GM21447 (cell line): ENCODE results near the gene FMO1.
"Not testable (repeated sequence)": the region's sequence is repeated elsewhere in the genome, so short reads cannot be mapped to it uniquely, and the experiment has no call there.

ENCODE experiments used
- ATAC-seq: cut with Tn5 transposase; IDR thresholded peaks from one replicate; pipeline ENCODE4 v1.9.1; 2021; ENCODE audit not compliant: unreplicated experiment

Gene FMO1

DNA sequence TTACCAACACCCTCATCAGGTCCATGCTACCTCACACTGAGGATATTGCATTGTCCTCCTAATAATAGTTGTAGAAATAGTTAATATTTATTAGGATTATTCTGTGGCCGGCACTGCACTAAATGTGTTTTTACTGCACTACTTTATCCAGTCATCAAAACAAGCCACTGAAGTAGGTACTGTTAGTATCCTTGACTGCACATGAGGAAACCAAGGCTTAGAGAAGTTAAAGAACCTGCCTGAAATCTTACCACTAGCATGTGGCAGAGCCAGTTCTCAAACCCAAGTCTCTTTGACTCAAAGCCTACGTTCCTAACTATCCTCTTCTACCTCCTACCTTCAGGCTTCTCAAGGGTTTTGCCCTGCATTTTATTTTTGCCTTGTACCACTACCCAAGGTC, 30.9 kb downstream of the FMO1 start:
- ATAC-seq, result no peak

DNA sequence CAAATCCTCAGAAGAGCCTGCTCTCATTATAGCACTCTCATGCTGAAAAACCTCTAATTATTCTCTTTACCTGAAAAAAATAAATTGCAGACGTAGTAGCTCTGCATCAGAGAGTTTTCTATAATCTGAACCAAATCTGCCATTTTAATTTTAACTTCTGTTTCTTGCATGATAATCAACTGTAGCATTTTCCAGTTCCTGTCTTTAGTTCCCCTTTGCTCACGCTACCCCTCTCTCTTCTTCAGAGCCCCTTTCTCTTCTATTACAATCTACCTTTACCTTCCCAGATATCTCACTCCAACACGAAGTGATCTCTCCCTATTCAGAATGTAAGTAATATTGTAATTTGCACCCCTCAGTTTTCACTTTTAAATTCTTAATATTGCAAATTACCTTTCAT, 31.4 kb downstream of the FMO1 start:
- ATAC-seq, result no peak

DNA sequence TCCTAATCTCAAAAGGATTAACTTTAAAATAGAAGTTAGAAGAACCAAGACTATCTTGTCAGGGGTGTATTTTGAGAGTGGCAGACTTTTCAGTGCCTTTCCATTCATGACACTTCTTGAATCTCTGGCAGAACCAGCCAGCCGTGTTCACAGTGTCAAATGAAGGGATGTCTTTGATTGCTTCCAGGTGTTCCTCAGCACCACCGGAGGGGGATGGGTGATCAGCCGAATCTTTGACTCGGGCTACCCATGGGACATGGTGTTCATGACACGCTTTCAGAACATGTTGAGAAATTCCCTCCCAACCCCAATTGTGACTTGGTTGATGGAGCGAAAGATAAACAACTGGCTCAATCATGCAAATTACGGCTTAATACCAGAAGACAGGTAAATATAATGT, 32.3 kb downstream of the FMO1 start:
- no peak for ATAC-seq

DNA sequence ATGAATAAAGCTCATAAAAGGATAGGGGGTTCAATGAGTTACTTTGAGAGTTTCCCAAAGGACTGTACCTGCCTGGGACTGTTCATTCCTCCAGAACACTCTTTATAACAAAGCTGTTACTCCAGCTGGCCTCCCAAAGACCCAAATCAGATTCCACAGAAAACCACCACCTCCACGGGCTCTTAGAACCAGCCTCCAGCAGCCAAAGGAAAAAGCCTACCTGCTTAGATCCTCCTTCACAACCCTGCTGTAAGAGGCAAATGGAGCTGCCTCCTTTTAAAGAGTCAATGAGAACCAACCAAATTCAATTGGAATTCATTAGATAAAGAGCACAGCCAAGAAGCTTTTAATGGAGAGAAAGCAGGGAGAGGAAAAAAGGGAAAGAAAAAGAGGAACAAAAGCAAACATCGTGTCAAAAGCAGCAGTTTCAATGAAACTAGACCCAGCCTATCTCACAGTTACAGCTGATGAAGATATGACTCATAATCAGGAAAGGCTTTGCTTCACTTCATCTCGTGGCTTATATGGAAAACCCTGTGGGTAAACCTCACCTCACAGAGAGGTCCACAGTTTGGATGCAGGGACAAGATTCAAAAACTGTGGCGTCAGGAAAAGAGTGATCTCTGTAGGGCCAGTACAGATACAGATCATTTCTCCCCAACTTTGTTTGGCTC, 37.9 kb downstream of the FMO1 start:
- ATAC-seq, result peak; percentile 74

DNA sequence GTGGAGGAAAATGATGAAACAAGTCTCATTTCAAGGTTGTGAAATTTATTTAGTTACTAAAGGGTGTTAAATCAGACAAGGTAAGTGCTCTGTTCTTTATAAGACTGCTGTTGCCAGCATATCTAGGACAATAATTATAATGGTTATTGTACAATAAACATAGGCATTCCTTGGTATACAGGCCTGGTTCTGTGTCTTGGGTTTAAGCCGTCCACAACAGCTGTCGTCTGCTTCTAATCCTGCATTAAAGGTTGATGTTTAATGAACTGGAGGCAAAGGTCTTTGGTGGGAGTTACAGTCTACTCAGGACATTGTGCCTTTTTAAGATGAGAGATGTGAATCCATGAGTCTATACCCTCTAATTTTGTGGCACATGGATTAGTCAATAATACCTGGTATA, 42.3 kb downstream of the FMO1 start:
- ATAC-seq, result no peak

DNA sequence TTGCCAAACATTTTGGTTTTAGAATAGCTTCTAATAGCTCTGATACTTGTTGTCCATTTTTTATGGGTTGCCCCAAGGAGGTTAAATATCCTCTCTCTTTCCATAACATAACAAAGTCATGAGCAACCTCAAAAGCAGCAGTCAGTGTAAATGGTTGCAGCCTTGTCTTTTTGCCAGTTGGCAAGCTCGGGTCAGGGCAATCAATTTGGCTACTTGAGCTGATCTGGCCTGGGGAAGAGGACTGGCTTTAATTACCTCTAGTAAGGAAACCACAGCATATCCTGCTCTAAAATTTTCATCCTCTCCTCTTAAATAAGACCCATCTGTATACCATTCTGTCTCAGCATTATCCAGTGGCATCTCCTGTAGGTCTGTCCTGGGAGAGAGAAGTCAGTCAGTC, 44.5 kb downstream of the FMO1 start:
- ATAC-seq, result no peak

DNA sequence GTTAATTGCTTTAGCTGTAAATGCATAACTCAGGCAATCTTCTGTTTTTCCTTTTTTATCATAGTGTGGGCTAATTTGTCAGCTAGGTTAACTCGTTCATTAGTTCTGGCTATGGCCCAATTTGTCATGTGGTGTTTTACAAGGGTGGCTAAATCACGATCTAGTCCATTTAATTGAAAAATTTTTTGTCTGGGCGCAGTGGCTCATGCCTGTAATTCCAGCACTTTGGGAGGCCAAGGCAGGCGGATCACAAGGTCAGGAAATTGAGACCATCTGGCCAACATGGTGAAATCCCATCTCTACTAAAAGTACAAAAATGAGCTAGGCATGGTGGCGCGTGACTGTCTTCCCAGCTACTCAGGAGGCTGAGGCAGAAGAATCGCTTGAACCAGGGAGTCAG, 47.1 kb downstream of the FMO1 start:
- not testable (repeated sequence) for ATAC-seq

DNA sequence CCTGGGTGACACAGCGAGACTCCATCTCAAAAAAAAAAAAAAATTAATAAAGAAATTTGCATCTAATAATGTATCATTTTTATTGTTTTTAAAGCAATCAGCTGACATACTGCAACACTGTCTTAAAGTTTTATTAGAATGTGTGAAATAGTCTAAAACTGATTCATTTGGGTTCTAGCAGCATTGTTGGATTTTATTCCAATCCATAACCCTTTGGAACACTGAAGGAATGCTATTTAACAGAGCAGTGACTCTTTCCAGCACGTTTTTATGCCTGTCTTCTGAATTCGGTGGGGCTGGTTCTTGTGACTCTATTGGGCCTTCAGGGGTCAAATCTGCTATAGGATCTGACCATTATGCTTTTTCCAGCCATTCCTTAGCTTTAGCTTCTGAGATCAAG, 47.5 kb downstream of the FMO1 start:
- no peak for ATAC-seq

DNA sequence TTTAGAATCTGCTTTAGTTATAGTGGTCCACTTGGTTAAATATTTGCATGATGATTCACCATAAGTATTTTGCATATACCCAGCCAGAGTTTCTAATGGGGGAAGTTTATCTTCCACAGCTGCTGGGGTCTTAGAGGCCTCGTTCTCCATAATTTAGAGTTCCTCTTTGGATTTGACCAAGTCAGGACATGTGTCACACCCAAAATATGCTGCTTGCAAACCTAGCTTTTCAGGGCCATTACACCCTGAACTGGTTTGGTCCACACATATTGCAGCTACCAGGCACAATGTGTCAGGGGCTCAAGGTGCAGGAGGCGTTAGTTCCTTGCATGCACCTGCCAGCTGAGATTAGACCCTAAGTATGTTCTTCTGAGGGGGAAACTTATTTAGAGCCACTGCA, 48.6 kb downstream of the FMO1 start:
- no peak for ATAC-seq

DNA sequence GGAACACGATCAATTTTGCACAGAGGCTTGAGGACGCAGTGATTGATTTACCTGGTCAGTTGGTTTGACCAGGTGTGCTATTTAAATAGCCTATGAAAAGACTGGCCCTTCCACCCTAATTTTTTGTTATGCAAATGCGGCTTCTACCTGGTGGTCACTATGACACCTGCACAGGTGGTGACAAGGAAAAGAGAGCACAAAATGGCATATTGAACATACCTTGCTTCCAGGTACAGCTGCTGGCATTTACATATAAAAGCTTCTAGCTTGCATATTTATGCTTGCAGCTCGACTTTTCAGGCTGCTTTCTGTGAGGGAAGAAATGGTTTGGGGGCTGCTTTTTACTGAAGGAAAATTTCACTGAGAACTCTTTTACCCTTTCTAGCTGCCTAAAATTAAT, 50.4 kb downstream of the FMO1 start:
- ATAC-seq, result no peak

DNA sequence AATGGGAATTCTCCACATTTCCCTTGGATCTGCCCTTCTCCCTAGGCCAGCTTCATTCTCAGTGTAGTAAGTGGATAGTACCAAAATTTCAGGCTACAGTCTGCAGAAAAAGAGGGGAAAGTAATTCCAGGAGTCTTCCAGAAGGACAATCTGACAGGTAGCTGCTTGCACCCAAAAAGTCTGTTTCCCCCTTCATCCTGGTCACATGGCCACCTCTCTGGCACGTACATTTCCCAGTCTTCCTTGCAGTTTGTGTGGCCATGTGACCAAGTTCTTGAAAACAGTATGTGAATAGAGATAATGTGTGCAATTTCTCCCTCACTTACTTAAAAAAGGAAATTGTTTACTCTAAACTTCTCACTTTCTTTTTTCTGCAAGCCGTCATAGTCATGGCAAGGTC, 51.0 kb downstream of the FMO1 start:
- no peak for ATAC-seq

DNA sequence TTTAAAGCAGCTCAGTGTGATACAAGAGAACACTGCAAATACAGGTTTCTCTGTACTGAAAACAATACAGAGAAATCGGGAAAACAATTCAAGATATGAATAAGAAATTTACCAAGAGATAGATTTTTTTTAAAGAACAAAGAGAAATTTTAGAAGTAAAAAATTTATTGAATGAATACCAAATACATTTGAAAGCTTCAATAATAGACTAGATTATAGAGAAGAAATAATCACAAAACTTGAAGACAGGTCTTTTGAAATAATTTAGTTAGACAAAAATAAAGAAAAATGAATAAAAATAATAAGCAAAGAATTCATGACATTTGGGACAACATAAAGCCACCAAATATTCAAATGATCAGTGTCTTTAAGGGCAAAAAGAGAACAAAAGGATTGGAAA, 52.1 kb downstream of the FMO1 start:
- ATAC-seq, result no peak

DNA sequence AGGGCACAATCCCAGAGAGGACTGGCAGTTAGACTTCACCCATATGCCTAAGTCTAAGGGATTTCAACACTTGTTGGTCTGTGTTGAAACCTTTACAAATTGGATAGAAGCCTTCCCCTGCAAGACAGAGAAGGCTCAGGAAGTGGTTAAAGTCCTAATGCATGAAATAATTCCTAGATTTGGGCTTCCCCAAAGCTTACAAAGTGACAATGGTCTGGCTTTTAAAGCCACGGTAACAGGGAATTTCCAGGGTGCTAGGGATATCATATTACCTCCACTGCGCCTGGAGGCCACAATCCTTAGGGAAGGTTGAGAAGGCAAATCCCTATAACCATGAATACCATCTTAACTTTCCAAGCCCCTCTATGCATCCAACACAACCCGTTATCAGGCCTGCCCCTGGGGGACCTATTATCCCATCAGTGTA, 62.4 kb downstream of the FMO1 start:
- no peak for ATAC-seq

DNA sequence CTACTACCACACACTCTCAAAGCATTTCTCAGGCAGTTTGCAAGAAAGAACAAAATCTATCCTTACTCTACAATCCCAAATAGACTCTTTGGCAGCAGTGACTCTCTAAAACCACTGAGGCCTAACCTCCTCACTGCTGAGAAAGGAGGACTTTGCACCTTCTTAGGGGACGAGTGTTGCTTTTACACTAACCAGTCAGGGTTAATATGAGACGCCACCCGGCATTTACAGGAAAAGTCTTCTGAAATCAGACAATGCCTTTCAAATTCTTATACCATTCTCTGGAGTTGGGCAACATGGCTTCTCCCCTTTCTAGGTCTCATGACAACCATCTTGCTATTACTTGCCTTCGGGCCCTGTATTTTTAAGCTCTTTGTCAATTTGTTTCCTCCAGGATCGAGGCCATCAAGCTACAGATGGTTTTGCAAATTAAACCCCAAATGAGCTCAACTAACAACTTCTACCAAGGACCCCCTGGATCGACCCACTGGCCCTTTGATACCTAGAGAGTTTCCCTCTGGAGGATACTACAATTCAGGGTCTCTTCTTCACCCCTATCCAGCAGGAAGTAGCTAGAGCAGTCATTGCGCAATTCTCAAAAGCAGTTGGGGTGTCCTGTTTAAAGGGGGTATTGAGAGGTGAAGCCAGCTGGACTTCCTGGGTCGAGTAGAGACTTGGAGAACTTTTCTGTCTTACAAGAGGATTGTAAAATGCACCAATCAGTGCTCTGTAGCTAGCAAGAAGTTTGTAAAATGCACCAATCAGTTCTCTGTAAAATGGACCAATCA, 63.7 kb downstream of the FMO1 start:
- no peak for ATAC-seq

DNA sequence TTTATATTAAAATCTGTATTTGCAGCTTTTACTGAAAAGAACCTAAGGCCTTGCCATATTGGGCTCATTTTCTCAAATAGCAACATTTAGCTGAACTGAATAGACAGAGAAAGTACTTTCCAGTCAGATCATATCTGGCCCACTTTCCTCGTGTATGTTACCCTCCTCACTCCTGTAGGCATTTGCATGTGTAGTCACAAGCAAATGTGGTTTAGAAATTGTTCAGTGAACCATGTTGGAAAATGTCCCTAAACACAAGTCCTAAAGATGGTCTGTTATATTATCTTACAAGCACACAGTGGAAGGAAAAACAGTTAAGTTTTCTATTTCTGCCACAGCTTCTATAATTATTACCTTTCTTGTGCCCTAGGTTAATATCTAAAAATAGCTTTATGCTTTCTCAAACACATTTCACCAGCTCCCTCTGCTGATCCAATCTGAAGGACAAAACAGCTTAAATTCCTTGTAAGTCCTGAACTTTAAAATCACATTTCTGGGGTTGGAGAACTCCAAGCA, 65.1 kb downstream of the FMO1 start:
- ATAC-seq, result peak; percentile 65

DNA sequence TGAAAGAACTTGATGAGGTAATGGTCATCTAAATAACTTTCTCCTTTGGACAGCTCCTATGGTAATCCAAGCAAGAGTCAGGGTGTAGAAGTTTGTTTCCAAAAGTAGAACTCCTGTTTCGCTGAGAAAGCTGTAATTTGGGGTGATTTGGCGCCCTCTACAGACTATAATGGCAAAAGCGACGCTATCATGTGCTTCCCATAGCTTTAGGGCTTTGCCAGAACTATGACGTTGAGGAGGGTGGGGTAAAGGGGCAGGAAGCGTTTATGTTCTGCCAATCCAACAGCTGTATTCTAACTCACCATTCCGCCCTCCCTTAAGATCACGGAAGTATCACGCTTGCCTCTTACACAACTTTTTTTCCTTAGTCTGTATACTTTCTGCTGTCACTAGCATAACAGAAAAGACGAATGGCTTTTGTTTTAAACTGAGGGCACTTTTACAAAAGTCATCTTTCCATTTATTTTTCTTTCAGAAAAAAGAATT, 65.6 kb downstream of the FMO1 start, which contains the start of gene FMO4:
Gene FMO4, plus strand, starts transcription at position 349 of the 486 bp plus-strand sequence. CDS start 5,643 bp downstream, outside the sequence.
- peak; percentile 99 for ATAC-seq

DNA sequence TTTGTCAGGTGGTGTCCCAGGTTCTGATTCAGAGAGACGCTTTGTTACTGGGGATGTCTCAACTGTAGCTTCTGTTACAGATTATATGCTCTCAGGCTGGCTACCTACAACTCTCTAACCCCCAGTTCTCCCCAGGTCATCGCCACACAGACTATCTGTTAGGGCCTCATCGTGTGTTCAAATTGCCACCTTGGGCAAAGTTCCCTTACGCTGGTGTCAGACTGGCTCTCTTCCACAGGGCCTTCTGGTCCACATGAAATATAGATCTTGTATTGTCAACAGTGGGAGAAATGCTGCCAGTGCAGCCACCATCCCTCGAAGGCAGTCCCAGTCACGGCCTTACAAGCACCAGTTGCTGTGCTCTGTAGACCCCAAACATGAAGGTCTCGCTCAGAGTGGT, 81.0 kb downstream of the FMO1 start:
- no peak for ATAC-seq

DNA sequence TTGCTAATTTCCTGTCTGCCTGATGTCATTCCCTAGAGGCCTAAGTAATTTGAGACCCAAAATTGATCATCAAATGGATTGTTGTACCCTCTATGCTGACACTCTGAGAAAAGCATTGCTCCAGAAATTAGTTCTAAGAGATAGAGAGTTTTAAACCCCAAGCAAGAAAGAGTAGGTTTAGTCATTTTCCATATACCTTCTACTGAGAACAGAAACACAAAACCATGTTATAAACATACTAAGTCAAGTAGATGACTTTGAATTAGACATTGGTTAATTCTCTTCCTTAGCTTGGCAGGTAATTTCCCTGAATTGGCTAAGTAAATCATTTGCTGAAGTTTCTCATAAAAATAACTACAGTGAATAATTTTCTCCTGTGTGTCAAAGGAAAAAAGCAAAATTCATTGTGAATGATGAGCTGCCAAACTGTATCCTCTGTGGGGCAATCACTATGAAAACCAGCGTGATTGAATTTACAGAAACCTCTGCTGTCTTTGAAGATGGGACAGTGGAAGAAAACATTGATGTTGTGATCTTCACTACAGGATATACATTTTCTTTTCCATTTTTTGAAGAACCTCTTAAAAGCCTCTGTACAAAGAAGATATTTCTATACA, 85.8 kb downstream of the FMO1 start:
- no peak for ATAC-seq
